A549 (cell line): ENCODE measurements around the gene DHX16. TPM values are rescaled to one million over a fixed set of nuclear protein-coding genes. Genes with fewer than 3 reads are reported as not detected.

ENCODE experiments used
- ATAC-seq, 2 experiments: fragments of 200-7000 bp in 1 of 2; fragments of >200 bp in 1 of 2; cut with Nextera tagmentation in 1 of 2; cut with Tn5 transposase in 1 of 2; 3 replicates each; pipeline versions ENCODE4 v1.8.0 to v1.9.1; 2018 to 2020; ENCODE audit warnings: mild to moderate bottlenecking in 1 of 2, moderate library complexity in 1 of 2
- CTCF ChIA-PET: fragments of 300-600 bp; sonication (Branson Sonifier 250); formaldehyde crosslinking; extraction: SDS; loops from one replicate; lab custom pipeline; 2021; ENCODE audit warnings: antibody characterized with exemption, inconsistent platforms; lab: Yijun Ruan, JAX
- POLR2A ChIA-PET: fragments of 350-600 bp; formaldehyde crosslinking; extraction: SDS; loops from one replicate; lab custom pipeline; 2021; ENCODE audit warnings: antibody characterized with exemption, inconsistent platforms; lab: Yijun Ruan, JAX
- DNase-seq, 2 experiments: peaks; one replicate each; pipeline versions ENCODE4 v3.0.0 to v3.0.0-alpha.2; 2011 to 2016; ENCODE audit warnings: low read depth in 1 of 2, low spot score in 1 of 2
- FAIRE-seq: peaks from 2 replicates; lab custom pipeline; 2011; peaks lifted over from hg19 to GRCh38; lab: Jason Lieb, UNC
- H3K27ac ChIP-seq, 2 experiments: fragments of >200 bp; sonication (Bioruptor Twin); formaldehyde crosslinking; 3 replicates each; pipeline ENCODE4 v1.5.1; 2016 to 2017
- H3K4me1 ChIP-seq: fragments of >200 bp; sonication (Bioruptor Twin); formaldehyde crosslinking; 3 replicates; pipeline ENCODE4 v1.6.1; 2016
- H3K4me2 ChIP-seq: fragments of >200 bp; sonication (Bioruptor Twin); formaldehyde crosslinking; 3 replicates; pipeline ENCODE4 v1.6.1; 2016
- H3K4me3 ChIP-seq: fragments of >200 bp; sonication (Bioruptor Twin); formaldehyde crosslinking; 3 replicates; pipeline ENCODE4 v1.5.1; 2016
- H3K9me3 ChIP-seq: fragments of >200 bp; sonication (Bioruptor Twin); formaldehyde crosslinking; 3 replicates; pipeline ENCODE4 v1.6.1; 2016
- CEBPB ChIP-seq, 2 experiments: fragments of >200 bp in 1 of 2; sonication (Bioruptor Twin) in 1 of 2; formaldehyde crosslinking in 1 of 2; IDR thresholded peaks; 2 replicates each; pipeline ENCODE4 v1.6.1; 2012 to 2016
- EP300 ChIP-seq, 2 experiments: fragments of >200 bp; sonication (Bioruptor Twin); formaldehyde crosslinking; IDR thresholded peaks; 2 replicates in 1 of 2; 3 replicates in 1 of 2; pipeline ENCODE4 v1.6.1; 2016 to 2017
- FOSL2 ChIP-seq, 2 experiments: fragments of 450-650 bp in 1 of 2; fragments of >200 bp in 1 of 2; sonication (Bioruptor Twin) in 1 of 2; formaldehyde crosslinking; IDR thresholded peaks; 2 replicates each; pipeline versions ENCODE4 v1.5.0 to v1.6.1; 2016 to 2020; ENCODE audit warnings: mild to moderate bottlenecking in 1 of 2, moderate library complexity in 1 of 2
- HOXA7 ChIP-seq: fragments of 250-450 bp; sonication (Bioruptor Pico); IDR thresholded peaks from 2 replicates; pipeline ENCODE4 v1.5.0; 2020; ENCODE audit warnings: mild to moderate bottlenecking, moderate library complexity
- HOXB5 ChIP-seq: fragments of 250-450 bp; sonication (Bioruptor Pico); IDR thresholded peaks from 2 replicates; pipeline ENCODE4 v1.5.0; 2020; ENCODE audit warnings: mild to moderate bottlenecking, moderate library complexity
- JUN ChIP-seq, 2 experiments: fragments of >200 bp; sonication (Bioruptor Twin); formaldehyde crosslinking; IDR thresholded peaks; 2 replicates in 1 of 2; 3 replicates in 1 of 2; pipeline ENCODE4 v1.6.1; 2016 to 2017
- KDM5A ChIP-seq: fragments of 200-600 bp; sonication (generic); IDR thresholded peaks from 2 replicates; pipeline ENCODE4 v1.6.1; 2016; ENCODE audit warnings: antibody characterized with exemption, mild to moderate bottlenecking
- MAZ ChIP-seq: fragments of 150-350 bp; IDR thresholded peaks from 2 replicates; pipeline ENCODE4 v1.6.1; 2014; ENCODE audit warnings: antibody characterized with exemption, low read depth, low read length, borderline replicate concordance
- POLR2A ChIP-seq: IDR thresholded peaks from 2 replicates; pipeline ENCODE4 v1.6.1; 2012; ENCODE audit warnings: mild to moderate bottlenecking, low read length
- SMC3 ChIP-seq: fragments of >200 bp; sonication (Bioruptor Twin); formaldehyde crosslinking; IDR thresholded peaks from 3 replicates; pipeline ENCODE4 v1.6.1; 2018; ENCODE audit warnings: inconsistent platforms
- TFCP2L1 ChIP-seq: fragments of 250-450 bp; sonication (Bioruptor Pico); IDR thresholded peaks from 2 replicates; pipeline ENCODE4 v1.5.0; 2021; ENCODE audit warnings: mild to moderate bottlenecking
- TP53 ChIP-seq: fragments of 250-450 bp; sonication (Bioruptor Pico); IDR thresholded peaks from 2 replicates; pipeline ENCODE4 v1.5.0; 2021; ENCODE audit warnings: mild to moderate bottlenecking, moderate library complexity
- ZFP36 ChIP-seq: fragments of 450-650 bp; IDR thresholded peaks from 2 replicates; pipeline ENCODE4 v1.6.1; 2014; ENCODE audit warnings: borderline replicate concordance; ENCODE audit not compliant: partially characterized antibody
- ZNF302 ChIP-seq: fragments of 250-450 bp; sonication (Bioruptor Pico); IDR thresholded peaks from 2 replicates; pipeline ENCODE4 v1.9.0; 2021; ENCODE audit warnings: inconsistent platforms, mild to moderate bottlenecking, moderate library complexity
- WGBS: methylation state at CpG from one replicate; pipeline ENCODE4 v1.1.6; 2017; ENCODE audit errors: missing lambda C conversion rate; 5-methylcytosine and 5-hydroxymethylcytosine counted together
- polyA plus RNA-seq, 4 experiments: library from polyadenylated mRNA; depleted of rRNA in 3 of 4; stranded (reverse); fragments of >200 nt; fragmentation: RNase III in 1 of 4; extraction: RNeasy Plus Mini Kit Qiagen cat#74134 plus additional on column Dnase treatment in 1 of 4; gene quantifications; 2 replicates in 3 of 4; 3 replicates in 1 of 4; pipeline ENCODE4 v1.2.3, GENCODE V29; 2011 to 2017
- TF ChIP-seq, protein P1 (sequence below): fragments of >200 bp; sonication (Bioruptor Twin); formaldehyde crosslinking; IDR thresholded peaks from 2 replicates; pipeline ENCODE4 v1.6.1; 2016

Gene DHX16
- polyA plus RNA-seq, 2 of the 4 experiments (the other 2 are of a cell fraction), result 31.6 TPM

- peak; percentile 84 for TF ChIP-seq TP53 (CRISPR knock-in tag)
- TF ChIP-seq HOXB5 (CRISPR knock-in tag), result no peak
Observed at GRCh38 chr6:30615219-30615957, 57.4 kb downstream of the DHX16 start (continued).

- Histone ChIP-seq H3K27ac (peak overlapping the region; percentile 90 to 97), H3K4me3 (peak overlapping the region; percentile 88), H3K4me2 (peak overlapping the region; percentile 100), H3K9me3 (no peaks in the 10 kb centered on the region), H3K4me1 (peaks cover 39% of the 10 kb centered on the region)
- FAIRE-seq (no peak), ATAC-seq (peak; percentile 68 to 76), DNase-seq (peak; percentile 76 to 95)
- ChIA-PET CTCF (interaction anchor here (1.1 to 3.7 kb wide), 4 partner anchors 17 to 161 kb away, joined by 3 to 16 read pairs (median 6); partner anchors contain the start of gene DHX16), POLR2A (interaction anchor here (0.6 to 3.0 kb wide), 15 partner anchors 9 to 137 kb away, joined by 3 to 15 read pairs (median 5); partner anchors contain the start of genes ABCF1 and MDC1)
- TF ChIP-seq POLR2A (0 out of 2 replicates have a peak, but pooled peaks have one; percentile 35), EP300 (IDR thresholded peaks at IDR 0.05) (no peak), JUN (IDR thresholded peaks at IDR 0.05) (peak in 1 of 2 experiments; percentile 46; a peak in 2 of 5 replicates), CEBPB (IDR thresholded peaks at IDR 0.05) (peak in 1 of 2 experiments; percentile 58; a peak in 1 of 4 replicates)
- WGBS, result 0% methylated on average over 6 of the region's 6 CpGs
Observed at GRCh38 chr6:30614843-30615218, 58.0 kb downstream of the DHX16 start.

- ChIA-PET CTCF (interaction anchor here (1.1 to 3.7 kb wide), 5 partner anchors 16 to 161 kb away, joined by 3 to 16 read pairs (median 6); partner anchors contain the start of gene DHX16), POLR2A (interaction anchor here (0.6 to 3.0 kb wide), 15 partner anchors 9 to 138 kb away, joined by 3 to 15 read pairs (median 5); partner anchors contain the start of genes ABCF1 and MDC1)
- Histone ChIP-seq H3K4me1 (peaks cover 39% of the 10 kb centered on the region), H3K27ac (peak overlapping the region; percentile 90 to 97), H3K4me3 (peak overlapping the region; percentile 88), H3K9me3 (no peaks in the 10 kb centered on the region), H3K4me2 (peak overlapping the region; percentile 100)
- WGBS, result 45% methylated on average over 8 of the region's 8 CpGs
- TF ChIP-seq, protein P1, sequence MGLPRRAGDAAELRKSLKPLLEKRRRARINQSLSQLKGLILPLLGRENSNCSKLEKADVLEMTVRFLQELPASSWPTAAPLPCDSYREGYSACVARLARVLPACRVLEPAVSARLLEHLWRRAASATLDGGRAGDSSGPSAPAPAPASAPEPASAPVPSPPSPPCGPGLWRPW, result no peak
- peak; percentile 29; the same call in 1 of the 2 replicates for TF ChIP-seq TFCP2L1 (CRISPR knock-in tag)
- FAIRE-seq, result no peak
- no peak for DNase-seq
- no peak for ATAC-seq
Observed at GRCh38 chr6:30614044-30614842, 58.6 kb downstream of the DHX16 start.

- FAIRE-seq, result no peak
Observed at GRCh38 chr6:30613251-30614043, 59.4 kb downstream of the DHX16 start.

DNA sequence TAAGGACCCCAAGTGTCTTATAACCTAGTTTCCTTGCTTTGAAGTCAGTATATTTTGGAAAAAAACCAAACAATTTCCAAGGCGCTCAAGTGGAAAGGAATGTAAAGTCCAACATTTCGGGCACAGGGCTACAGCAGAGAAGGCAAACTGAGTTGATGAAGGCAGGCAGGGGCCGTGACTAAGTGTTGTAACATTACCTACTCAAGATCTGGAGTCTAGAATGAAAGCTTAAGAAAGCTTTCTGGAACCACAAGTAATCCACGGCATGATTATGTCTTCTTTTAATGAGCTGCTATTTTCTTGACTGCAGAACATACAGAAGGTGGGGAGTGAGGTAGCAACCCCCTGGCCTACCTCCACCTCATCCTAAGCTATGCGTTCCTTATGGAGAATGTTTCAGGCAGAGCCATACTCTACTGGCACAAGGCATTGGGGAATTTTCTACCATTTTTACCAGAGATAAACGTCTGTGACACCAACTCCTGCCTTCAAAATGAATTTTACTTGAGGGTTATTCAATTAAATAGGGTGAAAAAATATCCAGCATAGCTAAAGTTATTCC is 60.0 kb downstream of the DHX16 start:
- no peak for TF ChIP-seq MAZ
- DNase-seq (no peak), FAIRE-seq (no peak), ATAC-seq (no peak)
- WGBS, result 59% methylated on average over 6 of the region's 6 CpGs
- Histone ChIP-seq H3K9me3 (no peaks in the 10 kb centered on the region), H3K27ac (peak overlapping the region in 1 of 2 experiments; percentile 17; a peak in 1 of 6 replicates), H3K4me1 (peaks cover 33% of the 10 kb centered on the region), H3K4me3 (no peak overlapping the region), H3K4me2 (peak overlapping the region; percentile 100; the same call in 2 of the 3 replicates)
- POLR2A ChIA-PET, result interaction anchor here (1.8 to 3.0 kb wide), 4 partner anchors 12 to 68 kb away, joined by 4 to 15 read pairs (median 10); partner anchors contain the start of gene ABCF1
- CTCF ChIA-PET, result interaction anchor here (0.6 to 3.7 kb wide), 9 partner anchors 9 to 131 kb away, joined by 3 to 16 read pairs (median 6); no protein-coding TSS in a partner anchor

More at GRCh38 chr6:30613251-30614043, 59.4 kb downstream of the DHX16 start:
- ATAC-seq, result no peak
- CTCF ChIA-PET, result interaction anchor here (0.6 to 3.7 kb wide), 9 partner anchors 10 to 160 kb away, joined by 3 to 16 read pairs (median 6); no protein-coding TSS in a partner anchor
- Histone ChIP-seq H3K4me2 (peak overlapping the region; percentile 100), H3K9me3 (no peaks in the 10 kb centered on the region), H3K4me1 (peaks cover 33% of the 10 kb centered on the region), H3K4me3 (no peak overlapping the region)
- no peak for DNase-seq
- TF ChIP-seq KDM5A (no peak), ZNF302 (CRISPR knock-in tag) (no peak), SMC3 (no peak), HOXA7 (no peak), ZFP36 (no peak), TFCP2L1 (CRISPR knock-in tag) (no peak), CEBPB (IDR thresholded peaks at IDR 0.05) (no peak), FOSL2 (IDR thresholded peaks at IDR 0.05) (no peak), FOSL2 (CRISPR knock-in tag; IDR thresholded peaks at IDR 0.05) (peak; percentile 27; the same call in 1 of the 2 replicates)
- TF ChIP-seq, all 56 proteins: peak for 1
- H3K27ac ChIP-seq, result peak overlapping the region in 1 of 2 experiments; percentile 90; a peak in 4 of 6 replicates
- POLR2A ChIA-PET, result interaction anchor here (1.8 to 3.0 kb wide), 4 partner anchors 13 to 69 kb away, joined by 4 to 15 read pairs (median 10); partner anchors contain the start of gene ABCF1
